Activated CD4-positive, CD25-positive, alpha-beta regulatory T cell (primary cell): ENCODE results near the gene MGMT.

Source experiments
- DNase-seq, 4 experiments: peaks; one replicate each; lab custom pipeline; 2025; lab: John Stamatoyannopoulos, UW

The MGMT gene

DNA sequence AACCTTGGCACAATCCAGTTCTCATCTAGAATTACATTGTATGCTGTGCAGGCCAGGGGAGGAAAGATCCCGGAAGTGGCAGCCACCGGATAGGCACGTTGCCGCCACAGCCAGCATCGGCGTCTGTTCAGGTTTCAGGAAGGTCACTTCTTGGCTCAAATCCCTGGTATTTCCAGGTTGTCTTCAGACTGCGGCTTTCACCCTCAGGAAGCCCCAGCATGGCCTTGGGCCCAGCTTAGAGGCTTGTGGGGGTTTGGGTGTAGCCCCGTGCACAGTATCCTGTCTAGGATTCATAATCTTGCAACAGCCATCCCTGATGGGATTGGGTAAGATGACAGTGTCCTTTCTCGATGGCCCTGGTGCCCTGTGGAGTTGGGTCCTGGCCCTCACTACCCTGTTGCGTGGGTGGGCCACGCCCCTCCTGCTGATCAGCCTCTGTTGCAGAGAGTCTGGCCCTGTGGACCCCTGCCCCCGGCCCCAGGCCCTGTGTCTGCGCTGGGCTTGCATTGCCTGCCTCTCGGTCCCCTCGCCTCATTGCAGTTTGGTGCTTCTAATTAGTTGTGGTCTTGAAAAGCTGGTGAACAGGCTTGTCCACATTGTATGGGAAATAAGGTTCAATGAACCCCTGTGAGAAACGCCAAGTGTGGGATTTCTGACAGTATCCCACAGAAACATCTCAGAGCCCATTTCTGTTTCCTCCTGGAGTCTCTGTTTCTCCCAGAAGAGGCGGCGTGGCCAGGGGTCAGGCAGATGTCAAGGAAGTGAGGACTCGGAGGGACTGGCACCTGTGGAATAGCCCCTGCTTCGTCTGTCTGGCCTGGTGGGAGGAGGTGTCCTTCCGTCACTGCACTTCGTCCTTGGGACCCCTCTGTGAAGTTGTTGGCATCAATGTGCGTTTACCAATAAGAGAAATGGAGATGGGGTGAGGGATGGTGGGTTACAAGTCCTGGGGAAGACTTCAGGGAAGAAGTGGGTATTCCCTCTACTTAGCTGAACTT is 77.5 kb downstream of the MGMT start:
- no peak for DNase-seq

DNA sequence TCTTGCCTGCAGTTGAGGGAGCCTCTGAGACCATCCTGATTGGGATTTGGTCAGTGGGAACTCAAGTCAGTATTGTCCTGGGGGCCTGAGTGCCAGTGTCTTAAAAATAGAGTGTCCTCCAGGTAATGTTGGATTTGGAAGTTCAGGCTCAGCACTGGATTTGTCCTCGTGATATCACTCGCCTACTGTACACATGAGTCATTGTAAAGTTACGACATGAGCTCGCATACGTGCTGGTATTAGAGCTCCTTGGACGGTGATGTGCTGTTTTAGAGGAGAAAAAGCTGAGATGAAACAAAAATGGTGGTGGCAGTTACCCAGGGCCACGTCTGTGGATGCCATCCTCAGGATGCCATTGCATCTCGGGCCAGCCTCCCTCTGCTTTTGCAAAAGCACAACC is 78.2 kb downstream of the MGMT start:
- DNase-seq, result no peak

- no peak for DNase-seq
Observed at GRCh38 chr10:129546106-129546505, 79.1 kb downstream of the MGMT start.

- no peak for DNase-seq
Observed at GRCh38 chr10:129547608-129548007, 80.6 kb downstream of the MGMT start.

- no peak for DNase-seq
Observed at GRCh38 chr10:129548600-129548999, 81.6 kb downstream of the MGMT start.

DNA sequence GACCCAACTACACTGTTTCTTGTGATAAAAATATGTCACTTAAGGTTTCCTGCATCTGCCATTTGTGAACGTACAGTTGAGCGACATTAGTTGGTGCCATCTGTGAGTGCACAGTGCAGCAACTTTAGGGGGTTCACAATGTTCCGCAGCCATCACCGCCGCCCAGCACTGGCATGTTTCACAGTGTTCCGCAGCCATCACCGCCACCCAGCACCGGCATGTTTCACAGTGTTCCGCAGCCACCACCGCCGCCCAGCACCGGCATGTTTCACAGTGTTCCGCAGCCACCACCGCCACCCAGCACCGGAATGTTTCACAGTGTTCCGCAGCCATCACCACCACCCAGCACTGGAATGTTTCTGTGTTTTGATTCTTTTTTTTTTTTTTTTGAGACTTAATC is 83.0 kb downstream of the MGMT start:
- no peak for DNase-seq

GRCh38 chr10:129550658-129551057 is 83.6 kb downstream of the MGMT start:
- DNase-seq, result no peak

DNA sequence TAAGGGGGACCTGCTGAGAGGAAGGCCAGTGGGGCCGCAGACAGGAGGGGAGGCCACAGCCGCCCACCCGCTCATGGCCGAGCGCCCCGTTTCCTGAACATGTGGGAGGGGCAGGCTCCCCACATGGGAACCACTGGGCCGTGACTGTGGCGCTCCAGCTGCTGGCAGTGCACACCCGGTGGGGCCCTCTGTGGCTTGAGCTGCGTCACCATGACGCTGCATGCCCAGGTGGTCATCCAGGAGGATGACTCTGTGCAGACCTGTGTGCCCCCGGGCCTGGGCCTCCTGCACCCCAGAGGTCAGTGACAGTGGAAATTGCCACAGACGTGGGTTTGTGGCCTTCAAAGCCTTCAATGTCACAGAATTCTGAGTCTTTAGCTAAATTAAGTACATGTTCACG is 85.1 kb downstream of the MGMT start:
- no peak for DNase-seq

DNA sequence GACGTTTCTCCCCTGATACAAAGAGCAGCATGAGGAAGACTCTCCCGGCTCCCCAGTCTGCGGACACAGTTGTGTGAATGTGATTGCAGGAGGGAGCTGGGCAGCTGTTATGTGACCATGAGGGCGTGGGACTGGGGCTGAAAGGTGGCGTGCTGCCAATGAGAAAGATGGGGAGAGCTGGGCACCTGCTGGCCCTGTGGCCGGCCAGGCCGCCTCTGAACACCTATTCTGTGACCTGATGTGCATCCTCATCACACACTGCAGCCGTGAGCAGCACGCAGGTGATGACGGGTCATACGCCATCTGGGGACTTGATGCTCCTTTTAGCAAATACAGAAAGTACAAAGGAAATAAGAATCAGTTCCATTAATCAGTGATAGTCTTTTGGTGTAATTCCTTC is 86.9 kb downstream of the MGMT start:
- no peak for DNase-seq

DNA sequence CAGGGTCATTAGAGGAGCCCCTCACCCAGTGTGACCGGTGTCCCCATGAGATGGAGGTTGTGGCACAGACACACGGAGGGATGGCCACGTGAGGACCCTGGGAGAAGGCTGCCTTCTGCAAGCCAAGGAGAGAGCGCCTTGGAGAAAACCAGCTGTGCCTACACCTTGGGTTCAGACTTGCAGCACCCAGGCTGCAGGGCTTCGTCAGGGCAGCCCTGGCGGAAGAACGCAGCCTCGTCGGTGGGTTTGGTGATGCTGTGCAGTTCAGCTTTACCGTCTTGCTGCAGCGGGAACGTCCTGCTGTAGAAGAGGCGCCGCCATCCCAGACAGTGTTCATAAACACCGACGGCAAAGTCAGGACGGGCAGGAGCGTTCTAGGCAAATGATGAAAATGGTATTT is 89.3 kb downstream of the MGMT start:
- no peak for DNase-seq

- no peak for DNase-seq
Observed at GRCh38 chr10:129560361-129560760, 93.3 kb downstream of the MGMT start.

DNA sequence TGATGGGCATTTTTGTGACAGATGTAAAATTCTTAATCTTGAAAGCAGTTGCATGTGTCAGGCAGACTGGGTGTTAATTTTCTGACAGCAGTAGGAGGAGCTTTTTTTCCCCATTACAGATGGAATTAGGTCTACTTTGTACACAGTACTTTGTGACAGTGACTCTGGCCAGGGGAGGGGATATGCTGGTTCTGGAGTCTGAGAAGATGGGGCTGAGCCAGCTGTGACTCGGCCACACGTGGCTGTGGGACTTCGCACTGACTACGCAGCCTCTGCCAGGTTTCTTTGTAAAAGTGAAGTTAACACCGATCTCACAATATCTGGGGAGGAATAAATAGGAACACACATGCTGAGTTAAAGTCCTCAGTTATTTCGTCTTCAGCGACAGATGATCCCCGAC is 95.4 kb downstream of the MGMT start:
- DNase-seq, result no peak

GRCh38 chr10:129564923-129565322 is 97.9 kb downstream of the MGMT start:
- DNase-seq, result no peak

DNA sequence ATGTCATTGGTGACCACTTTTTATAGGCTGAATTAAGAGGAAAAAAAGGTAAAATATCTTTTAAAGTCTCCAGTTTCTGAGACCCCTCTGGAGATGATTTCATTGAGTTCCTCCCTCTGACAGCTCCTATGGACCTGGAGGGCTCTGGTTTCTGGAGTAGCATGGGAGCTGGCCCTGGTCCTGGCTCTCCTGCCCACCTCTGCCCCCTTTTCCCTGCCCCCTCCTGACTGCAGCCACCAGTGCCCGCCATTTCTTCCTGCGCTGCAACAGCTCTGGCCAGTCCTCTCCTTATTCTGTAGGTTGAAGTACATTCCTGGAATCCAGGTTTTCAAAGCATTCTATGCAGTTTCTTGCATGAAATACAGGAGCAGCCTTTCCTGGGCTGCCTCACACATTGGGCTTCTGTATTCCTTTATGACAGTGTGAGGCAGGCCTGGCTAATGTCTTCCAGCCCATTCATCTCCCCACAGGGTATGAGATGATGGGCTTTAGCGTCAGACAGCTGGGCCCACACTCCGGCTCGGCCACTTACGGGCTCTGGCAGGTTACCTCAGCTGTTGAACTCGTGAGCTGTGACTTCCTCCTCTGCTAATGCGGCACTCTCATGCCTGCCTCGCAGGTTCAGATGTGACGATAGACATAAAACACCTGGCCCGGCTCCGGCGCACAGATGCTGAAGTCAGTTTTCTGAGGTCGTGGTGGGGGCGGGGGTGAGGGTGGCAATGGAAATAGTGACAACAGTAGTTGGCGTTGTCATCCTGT is 101.7 kb downstream of the MGMT start:
- no peak for DNase-seq

DNA sequence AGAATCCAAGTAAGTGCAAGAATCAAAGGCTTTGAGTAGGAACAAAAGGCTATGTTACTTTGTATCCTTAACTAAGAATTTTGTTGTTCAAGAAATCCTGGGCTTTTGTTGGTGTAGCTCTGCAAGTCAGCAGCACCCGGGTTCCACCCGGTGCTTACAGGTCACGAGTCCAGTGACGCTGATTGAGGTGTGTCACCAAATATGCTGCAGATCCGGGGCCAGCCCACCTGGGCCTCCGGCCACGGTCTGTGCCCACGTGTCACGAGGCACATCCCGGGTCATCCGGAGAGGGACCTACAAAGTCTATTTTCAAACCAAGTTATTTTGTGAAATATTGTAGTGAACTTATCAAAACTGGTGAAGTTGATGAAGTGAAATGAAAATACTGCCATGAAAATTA is 103.1 kb downstream of the MGMT start:
- no peak for DNase-seq

DNA sequence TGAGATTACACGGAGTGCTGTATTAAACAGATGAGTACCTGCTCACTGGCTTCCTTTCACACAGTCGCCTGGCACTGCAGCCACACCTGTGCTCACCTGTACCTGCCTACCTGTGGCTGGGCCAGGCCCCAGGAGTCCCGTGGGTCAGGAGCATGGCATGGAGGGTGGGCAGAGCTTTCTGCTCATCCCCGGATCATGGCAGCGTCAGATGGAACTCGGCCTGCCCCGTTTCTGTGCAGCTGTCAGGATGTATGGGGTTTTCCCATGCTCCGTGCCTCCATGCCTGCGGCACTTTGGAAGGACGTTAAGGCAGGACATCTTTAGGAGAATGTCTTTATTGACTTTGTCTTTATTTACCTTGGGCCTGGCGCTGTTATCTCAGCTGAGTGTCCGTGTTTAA is 112.2 kb downstream of the MGMT start:
- no peak for DNase-seq

DNA sequence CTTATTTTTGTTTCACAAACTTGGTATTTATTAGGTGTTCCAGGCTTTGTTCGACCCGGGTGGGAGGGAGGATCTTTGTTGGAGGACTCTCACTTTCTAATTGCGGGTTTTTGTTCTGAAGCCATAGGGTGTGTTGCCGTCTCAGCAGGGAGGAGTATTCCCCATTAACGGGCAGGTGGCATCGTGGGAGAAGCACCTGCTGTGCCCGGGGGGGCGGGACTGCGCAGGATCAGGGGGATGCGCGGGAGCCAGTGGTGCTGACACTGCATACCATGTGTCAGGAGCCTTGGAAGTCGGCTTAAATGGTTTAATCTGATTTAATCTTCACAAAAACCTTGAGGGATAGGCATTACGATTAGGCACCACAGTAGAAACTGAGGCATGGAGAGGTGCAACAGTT is 113.0 kb downstream of the MGMT start:
- no peak for DNase-seq

GRCh38 chr10:129580901-129581300 is 113.9 kb downstream of the MGMT start:
- no peak for DNase-seq

DNA sequence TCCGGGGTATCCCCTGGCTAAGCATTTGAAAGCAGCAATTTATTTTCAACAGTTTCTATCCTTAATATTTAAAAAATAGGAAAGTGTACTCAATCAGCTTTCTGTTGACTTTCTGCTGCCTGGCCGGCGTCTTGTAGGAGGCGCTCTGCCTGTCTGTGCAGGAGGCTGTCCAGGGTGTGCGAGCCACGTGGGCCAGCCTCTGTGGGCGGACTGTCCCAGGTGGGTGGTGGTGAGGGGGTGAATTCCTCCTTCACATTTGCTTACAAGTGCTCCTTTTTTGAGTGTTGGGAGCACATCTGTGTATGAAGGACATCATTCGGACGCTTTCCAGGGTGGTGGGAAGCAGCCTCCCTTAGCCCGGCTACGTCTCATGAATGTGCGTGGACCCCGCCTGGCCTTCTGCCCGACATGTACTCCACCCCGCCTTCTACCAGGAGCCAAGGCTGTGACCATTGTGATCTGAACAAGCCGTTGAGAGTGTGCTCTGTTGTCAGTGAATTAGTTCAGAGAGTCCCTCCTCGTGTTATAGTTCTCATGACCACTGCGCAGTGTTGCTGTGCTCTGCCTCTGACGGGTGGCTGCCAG is 114.9 kb downstream of the MGMT start:
- DNase-seq, result no peak

DNA sequence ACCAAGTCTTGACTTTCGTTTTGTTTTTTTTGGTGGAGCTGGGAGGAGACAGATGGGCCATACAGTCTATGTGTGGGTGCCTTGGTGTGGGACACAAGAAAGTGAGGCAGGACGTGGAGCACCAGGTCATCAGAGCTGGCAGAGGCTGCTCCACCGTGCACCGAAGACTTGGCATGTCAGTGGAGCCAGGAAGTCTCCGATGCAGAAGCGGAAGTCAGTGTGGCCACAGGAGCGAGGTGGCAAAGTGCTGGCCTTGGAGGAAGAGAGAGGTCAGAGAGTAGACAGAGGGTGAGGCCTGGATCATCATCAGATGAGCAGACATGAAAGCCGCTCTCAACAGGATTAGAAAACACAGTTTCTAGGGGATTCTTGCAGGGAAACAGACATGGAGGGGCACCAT is 116.8 kb downstream of the MGMT start:
- DNase-seq, result no peak

GRCh38 chr10:129586898-129587443 is 119.9 kb downstream of the MGMT start:
- DNase-seq, result no peak

DNA sequence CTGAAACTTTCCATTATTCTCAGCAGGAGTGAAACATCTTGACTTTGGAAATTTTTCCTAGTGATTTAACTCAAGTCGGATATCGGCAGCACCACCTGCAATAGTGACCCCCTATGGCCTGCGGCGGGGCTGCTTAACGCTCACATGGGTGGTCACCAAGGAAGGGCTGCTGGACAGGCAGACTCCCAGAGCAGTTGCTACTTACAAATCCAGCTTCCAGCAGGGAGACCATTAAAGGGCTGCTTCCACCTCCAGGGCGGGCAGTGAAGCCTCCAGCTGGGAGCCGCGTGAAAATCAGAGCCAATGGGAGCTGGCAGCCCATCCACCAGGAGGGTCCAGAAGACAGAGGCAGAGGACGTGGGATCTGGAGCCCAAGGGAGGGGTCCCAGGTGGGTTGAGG is 122.5 kb downstream of the MGMT start:
- DNase-seq, result no peak

DNA sequence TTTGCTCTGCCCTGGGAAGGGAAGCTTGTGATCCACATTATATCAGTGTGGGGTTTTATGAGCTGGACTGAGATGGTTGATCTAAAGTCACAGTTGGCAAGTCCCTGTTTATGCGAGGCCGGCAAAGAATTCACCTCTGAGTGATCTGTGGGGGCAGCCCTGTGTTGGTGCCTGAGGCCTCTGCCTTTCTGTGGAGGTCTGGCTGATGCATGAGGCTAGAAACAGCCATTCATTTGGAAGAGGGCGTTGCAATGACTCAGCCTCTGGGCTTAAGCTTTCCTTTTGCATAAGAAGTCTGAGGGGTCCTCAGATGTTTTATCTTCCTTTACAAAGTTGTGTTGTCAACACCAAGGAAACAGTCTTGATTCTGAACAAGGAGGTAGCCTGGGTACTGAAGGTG is 126.9 kb downstream of the MGMT start:
- DNase-seq, result no peak
